ENCODE results near the gene TRAPPC11.
"Not testable (repeated sequence)": the region's sequence is repeated elsewhere in the genome, so short reads cannot be mapped to it uniquely, and the experiment has no call there.

The TRAPPC11 gene

GRCh38 chr4:183721207-183722081, 62.4 kb downstream of the TRAPPC11 start:
- FAIRE-seq (no peak), DNase-seq (ENCODE audit: insufficient read length, low spot score) (no peak)
- TF ChIP-seq POLR2A (IDR thresholded peaks at IDR 0.05; ENCODE audit: low read depth, low read length): no peak

GRCh38 chr4:183722731-183723560, 63.9 kb downstream of the TRAPPC11 start:
- FAIRE-seq (no peak), DNase-seq (ENCODE audit: insufficient read length, low spot score) (no peak)
- TF ChIP-seq POLR2A (IDR thresholded peaks at IDR 0.05; ENCODE audit: low read depth, low read length): no peak

DNA sequence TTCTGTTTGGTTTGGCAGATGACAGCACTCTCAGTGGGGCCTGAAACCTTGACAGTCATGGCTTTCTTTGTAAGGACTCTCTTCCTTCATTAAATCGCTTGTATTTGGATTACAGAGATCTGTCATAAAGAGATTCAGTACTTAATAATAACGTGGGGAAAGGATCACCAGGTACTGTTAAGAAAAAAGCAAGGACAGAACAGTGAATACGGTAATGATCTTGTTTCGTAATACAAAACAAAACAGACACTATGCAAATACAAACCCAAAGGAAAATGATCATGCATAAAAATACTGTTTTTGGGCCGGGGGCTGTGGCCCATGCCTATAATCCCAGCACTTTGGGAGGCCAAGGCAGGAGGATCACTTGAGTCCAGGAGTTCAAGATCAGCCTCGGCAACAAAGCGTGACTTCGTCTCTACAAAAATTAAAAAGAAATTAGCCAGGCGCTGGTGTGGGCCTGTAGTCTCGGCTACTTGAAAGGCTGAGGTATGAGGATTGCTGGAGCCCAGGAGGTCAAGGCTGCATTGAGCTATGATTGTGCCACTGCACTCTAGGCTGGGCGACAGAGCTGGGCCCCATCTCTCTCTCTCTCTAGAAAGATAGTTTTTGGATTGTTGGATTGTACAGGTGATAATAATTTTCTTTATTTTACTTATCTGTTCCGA, 64.6 kb downstream of the TRAPPC11 start:
- no peak for FAIRE-seq
- TF ChIP-seq POLR2A (IDR thresholded peaks at IDR 0.05; ENCODE audit: low read depth, low read length): no peak
- DNase-seq (ENCODE audit: insufficient read length, low spot score): no peak

DNA sequence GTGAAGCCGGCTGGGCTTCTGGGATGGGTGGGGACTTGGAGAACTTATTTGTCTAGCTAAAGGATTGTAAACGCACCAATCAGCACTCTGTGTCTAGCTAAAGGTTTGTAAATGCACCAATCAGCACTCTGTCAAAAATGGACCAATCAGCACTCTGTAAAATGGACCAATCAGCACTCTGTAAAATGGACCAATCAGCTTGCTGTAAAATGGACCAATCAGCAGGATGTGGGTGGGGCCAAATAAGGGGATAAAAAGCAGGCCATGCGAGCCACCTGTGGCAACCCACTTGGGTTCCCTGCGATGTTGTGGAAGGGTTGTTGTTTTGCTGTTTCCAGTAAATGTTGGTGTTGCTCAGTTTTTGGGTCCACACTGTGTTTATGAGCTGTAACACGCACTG, 66.5 kb downstream of the TRAPPC11 start:
- not testable (repeated sequence) for FAIRE-seq; DNase-seq (ENCODE audit: insufficient read length, low spot score)

- FAIRE-seq (no peak), DNase-seq (ENCODE audit: insufficient read length, low spot score) (no peak)
- no peak for TF ChIP-seq POLR2A (IDR thresholded peaks at IDR 0.05; ENCODE audit: low read depth, low read length)
Observed at GRCh38 chr4:183727482-183727881, 68.4 kb downstream of the TRAPPC11 start.

DNA sequence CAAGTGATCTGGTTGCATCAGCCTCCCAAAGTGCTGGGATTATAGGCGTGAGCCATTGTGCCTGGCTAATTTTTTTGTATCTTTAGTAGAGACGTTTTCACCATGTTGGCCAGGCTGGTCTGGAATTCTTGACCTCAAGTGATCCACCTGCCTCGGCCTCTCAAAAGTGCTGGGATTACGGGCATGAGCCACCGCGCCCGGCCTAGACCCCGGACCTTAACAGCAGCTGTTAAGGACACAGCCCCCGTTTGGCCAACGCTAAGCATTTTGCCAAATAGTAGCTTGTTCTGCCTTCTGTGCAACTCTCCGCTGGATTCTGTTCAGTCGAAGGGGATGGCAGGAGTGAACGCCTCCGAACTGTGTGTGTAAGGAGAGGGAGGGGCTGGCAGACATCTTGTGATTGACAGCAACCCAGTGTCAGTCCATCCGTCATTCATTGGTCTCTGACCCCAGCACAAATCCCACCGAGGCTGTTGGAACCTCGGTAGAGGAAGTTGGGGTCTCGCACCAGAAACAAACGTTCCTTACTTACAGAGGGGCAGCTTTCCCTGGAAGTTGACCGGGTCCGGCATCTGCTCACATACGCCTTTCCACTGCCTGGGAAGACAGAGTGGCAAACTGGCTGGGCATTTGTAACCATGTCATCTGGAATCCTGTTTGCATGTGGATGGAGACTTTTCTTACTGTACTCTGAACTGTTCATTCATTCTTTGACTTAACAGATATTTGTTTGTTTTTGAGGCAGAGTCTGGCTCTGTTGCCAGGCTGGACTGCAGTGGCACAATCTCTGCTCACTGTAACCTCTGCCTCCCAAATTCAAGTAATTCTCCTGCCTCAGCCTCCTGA, 69.4 kb downstream of the TRAPPC11 start:
- no peak for FAIRE-seq
- no peak for TF ChIP-seq POLR2A (IDR thresholded peaks at IDR 0.05; ENCODE audit: low read depth, low read length)

DNA sequence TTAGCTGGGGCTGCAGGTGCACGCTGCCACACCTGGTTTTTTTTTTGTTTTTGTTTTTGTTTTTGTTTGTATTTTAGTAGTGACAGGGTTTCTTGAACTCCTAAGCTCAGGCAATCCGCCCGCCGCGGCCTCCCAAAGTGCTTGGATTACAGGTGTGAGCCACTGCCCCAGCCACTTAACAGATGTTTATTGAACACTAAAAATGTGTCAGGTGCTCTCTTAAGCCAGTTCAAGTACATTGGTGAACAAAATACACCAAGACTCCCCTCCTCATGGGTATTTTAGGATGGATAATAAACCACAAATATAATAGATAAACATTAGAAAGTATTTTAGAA, 69.9 kb downstream of the TRAPPC11 start:
- no peak for FAIRE-seq
- no peak for TF ChIP-seq POLR2A (IDR thresholded peaks at IDR 0.05; ENCODE audit: low read depth, low read length)
- no peak for DNase-seq (ENCODE audit: insufficient read length, low spot score)

More for the DNA sequence above, 69.4 kb downstream of the TRAPPC11 start:
- no peak for DNase-seq (ENCODE audit: insufficient read length, low spot score)

- DNase-seq (ENCODE audit: insufficient read length, low spot score) (peak; percentile 34), FAIRE-seq (no peak)
- no peak for TF ChIP-seq POLR2A (IDR thresholded peaks at IDR 0.05; ENCODE audit: low read depth, low read length)
Observed at GRCh38 chr4:183729430-183730328, 70.6 kb downstream of the TRAPPC11 start.

DNA sequence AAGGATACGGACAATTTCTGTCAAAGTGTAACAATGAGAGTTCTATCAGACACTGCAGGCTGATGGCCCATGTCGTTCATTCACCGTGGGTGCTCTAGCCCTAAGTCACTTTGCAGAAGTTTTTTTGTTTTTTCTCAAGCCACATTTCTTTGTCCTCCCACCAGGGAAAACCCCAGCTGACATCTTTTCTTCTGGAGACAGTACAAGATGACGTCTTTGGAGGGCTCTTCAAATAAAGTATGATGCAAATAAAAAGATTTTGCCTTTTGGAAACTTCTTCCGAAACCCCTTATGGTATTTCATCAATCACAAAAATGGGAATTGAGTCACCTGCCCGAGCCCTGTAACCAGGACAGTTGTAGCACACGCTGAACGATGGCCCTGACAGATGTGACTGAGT, 73.2 kb downstream of the TRAPPC11 start:
- FAIRE-seq (no peak), DNase-seq (ENCODE audit: insufficient read length, low spot score) (no peak)
- no peak for TF ChIP-seq POLR2A (IDR thresholded peaks at IDR 0.05; ENCODE audit: low read depth, low read length)

- no peak for DNase-seq (ENCODE audit: insufficient read length, low spot score)
- no peak for FAIRE-seq
- no peak for TF ChIP-seq POLR2A (IDR thresholded peaks at IDR 0.05; ENCODE audit: low read depth, low read length)
Observed at GRCh38 chr4:183733181-183733580, 74.1 kb downstream of the TRAPPC11 start.

DNA sequence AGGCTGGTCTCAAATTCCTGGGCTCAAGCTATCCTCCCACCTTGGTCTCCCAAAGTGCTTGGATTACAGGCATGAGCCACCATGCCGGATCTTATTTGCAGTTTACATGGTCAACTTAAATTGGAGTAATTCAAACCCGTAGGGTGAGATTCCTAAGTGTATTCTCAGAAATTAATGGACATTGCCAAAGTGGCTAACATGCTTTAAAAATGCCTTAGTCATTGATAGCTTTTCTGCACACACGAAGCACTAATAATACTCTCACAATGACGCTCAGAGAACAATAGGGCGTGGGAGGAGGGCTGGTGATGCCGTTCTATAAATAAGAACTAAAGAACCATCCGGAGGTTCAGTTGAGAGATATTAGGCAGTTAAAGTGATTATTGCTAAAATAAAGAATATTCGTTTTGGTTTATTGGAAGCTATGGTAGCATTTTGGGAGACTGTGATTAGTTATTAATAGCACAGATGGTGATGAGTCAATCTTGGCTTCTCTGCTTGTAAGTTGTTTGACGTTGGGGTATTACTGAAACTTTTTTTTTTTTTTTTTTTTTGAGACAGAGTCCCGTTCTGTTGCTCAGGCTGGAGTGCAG, 79.1 kb downstream of the TRAPPC11 start:
- FAIRE-seq: no peak
- no peak for DNase-seq (ENCODE audit: insufficient read length, low spot score)
- TF ChIP-seq POLR2A (IDR thresholded peaks at IDR 0.05; ENCODE audit: low read depth, low read length): no peak

DNA sequence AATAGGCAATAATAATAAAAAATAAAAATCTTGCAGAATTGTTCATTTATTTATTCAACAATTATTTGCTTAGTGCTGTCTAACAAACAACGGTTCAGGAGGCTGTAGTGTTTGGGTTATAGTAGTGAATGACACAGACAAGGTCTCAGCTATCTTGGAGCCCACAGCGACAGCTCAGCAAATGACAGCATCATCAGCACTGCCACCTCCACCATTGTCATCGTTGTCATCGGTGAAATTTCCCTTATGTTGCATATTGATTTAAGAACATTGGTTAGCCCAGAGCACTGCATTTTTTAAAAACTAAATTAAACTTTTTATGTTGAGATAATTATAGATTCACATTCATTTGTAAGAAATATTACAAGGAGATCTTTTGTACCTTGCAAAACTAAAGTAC, 79.9 kb downstream of the TRAPPC11 start:
- no peak for FAIRE-seq
- no peak for DNase-seq (ENCODE audit: insufficient read length, low spot score)
- TF ChIP-seq POLR2A (IDR thresholded peaks at IDR 0.05; ENCODE audit: low read depth, low read length): no peak
